K562 (cell line): ENCODE data around the gene WRAP53. TPM values are rescaled to one million over a fixed set of nuclear protein-coding genes. Genes with fewer than 3 reads are reported as not detected.

Source experiments
- polyA plus RNA-seq, 8 experiments: library from polyadenylated mRNA; depleted of rRNA in 4 of 8; stranded (reverse) in 5 of 8; unstranded in 3 of 8; fragments of >200 nt; fragmentation: Nextera tagmentation in 2 of 8; fragmentation: Illumina TruSeq in 1 of 8; extraction: Ambion mirVana in 2 of 8; extraction: Trizol in 1 of 8; gene quantifications; 2 replicates each; pipeline versions ENCODE4 v1.2.1 to v1.2.3, GENCODE V29; 2011 to 2014; ENCODE audit warnings: inconsistent platforms in 1 of 8, missing spikeins in 1 of 8
- total RNA-seq, 7 experiments: library from RNA; depleted of rRNA in 6 of 7; stranded (reverse); fragments of >200 nt in 6 of 7; fragmentation: Illumina TruSeq in 2 of 7; extraction: Trizol in 2 of 7; gene quantifications; 2 replicates each; pipeline versions ENCODE4 v1.2.1 to v1.2.3, GENCODE V29; 2011 to 2021; ENCODE audit warnings: low replicate concordance in 1 of 7
- TF ChIP-seq, protein P1 (sequence below): fragments of 250-450 bp; sonication (Bioruptor Pico); IDR thresholded peaks from 2 replicates; pipeline ENCODE4 v1.9.0; 2021; ENCODE audit warnings: mild to moderate bottlenecking, inconsistent platforms
- TF ChIP-seq, protein P2 (sequence below), 3 experiments: fragments of 200-800 bp in 1 of 3; fragments of 250-450 bp in 1 of 3; fragments of 450-650 bp in 1 of 3; sonication (Bioruptor Pico) in 1 of 3; sonication (Bioruptor generic) in 1 of 3; formaldehyde crosslinking in 1 of 3; IDR thresholded peaks; 2 replicates each; pipeline versions ENCODE4 v1.6.1 to v1.8.0; 2016 to 2022; ENCODE audit warnings: mild to moderate bottlenecking in 2 of 3, missing genetic modification characterization in 2 of 3, missing compliant biosample characterization in 1 of 3, moderate library complexity in 1 of 3

WRAP53 gene
- total and polyA plus RNA-seq, 9 of the 15 experiments (the other 6 are each of a cell fraction or from before 2014, with no cell fraction given) = 0.72 to 18.2 (median 13.4) TPM

DNA sequence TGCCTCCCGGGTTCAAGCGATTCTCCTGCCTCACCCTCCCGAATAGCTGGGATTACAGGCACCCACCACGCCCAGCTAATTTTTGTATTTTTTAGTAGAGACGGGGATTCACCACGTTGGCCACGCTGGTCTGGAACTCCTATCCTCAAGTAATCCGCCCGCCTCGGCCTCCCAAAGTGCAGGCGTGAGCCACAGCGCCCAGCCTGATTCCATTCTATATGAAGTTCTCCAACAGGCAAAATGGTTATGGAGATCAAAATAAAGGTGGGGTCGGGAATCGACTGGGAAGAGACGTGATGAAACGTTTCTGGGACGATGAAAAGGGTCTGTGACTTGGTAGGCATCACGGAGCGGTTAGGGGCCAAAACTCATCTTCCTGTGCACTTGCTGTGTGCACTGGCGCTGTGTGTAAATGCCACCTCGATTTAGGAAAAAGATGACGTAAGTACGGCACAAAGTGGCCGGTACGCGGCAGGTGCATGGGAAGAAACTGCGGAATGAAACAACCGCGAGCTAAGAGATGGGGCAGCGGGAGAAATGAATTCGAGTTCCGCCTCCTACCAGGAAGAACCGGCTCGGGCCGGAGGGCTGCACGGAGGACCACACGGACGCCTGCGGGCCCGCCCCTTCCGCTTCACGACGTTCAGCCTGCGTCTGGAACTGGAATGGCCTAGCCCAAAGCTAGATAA, 2.6 kb upstream of the WRAP53 start (continued):
- TF ChIP-seq, protein P1, sequence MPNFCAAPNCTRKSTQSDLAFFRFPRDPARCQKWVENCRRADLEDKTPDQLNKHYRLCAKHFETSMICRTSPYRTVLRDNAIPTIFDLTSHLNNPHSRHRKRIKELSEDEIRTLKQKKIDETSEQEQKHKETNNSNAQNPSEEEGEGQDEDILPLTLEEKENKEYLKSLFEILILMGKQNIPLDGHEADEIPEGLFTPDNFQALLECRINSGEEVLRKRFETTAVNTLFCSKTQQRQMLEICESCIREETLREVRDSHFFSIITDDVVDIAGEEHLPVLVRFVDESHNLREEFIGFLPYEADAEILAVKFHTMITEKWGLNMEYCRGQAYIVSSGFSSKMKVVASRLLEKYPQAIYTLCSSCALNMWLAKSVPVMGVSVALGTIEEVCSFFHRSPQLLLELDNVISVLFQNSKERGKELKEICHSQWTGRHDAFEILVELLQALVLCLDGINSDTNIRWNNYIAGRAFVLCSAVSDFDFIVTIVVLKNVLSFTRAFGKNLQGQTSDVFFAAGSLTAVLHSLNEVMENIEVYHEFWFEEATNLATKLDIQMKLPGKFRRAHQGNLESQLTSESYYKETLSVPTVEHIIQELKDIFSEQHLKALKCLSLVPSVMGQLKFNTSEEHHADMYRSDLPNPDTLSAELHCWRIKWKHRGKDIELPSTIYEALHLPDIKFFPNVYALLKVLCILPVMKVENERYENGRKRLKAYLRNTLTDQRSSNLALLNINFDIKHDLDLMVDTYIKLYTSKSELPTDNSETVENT (CRISPR knock-in tag) = peak; percentile 28; the same call in 1 of the 2 replicates
- TF ChIP-seq, protein P2, sequence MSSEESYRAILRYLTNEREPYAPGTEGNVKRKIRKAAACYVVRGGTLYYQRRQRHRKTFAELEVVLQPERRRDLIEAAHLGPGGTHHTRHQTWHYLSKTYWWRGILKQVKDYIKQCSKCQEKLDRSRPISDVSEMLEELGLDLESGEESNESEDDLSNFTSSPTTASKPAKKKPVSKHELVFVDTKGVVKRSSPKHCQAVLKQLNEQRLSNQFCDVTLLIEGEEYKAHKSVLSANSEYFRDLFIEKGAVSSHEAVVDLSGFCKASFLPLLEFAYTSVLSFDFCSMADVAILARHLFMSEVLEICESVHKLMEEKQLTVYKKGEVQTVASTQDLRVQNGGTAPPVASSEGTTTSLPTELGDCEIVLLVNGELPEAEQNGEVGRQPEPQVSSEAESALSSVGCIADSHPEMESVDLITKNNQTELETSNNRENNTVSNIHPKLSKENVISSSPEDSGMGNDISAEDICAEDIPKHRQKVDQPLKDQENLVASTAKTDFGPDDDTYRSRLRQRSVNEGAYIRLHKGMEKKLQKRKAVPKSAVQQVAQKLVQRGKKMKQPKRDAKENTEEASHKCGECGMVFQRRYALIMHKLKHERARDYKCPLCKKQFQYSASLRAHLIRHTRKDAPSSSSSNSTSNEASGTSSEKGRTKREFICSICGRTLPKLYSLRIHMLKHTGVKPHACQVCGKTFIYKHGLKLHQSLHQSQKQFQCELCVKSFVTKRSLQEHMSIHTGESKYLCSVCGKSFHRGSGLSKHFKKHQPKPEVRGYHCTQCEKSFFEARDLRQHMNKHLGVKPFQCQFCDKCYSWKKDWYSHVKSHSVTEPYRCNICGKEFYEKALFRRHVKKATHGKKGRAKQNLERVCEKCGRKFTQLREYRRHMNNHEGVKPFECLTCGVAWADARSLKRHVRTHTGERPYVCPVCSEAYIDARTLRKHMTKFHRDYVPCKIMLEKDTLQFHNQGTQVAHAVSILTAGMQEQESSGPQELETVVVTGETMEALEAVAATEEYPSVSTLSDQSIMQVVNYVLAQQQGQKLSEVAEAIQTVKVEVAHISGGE (CRISPR knock-in tag; IDR thresholded peaks at IDR 0.05) = peak; percentile 60 to 94 (median 81); a peak in 5 of 6 replicates
